ENCODE measurements around the gene CDH4.

- TF ChIP-seq CTCF (conservative IDR thresholded peaks at IDR 0.05; ENCODE audit: low read length), result no peak
- no peak for TF ChIP-seq EZH2phosphoT487 (IDR thresholded peaks at IDR 0.05; ENCODE audit: borderline replicate concordance, low read depth, low read length)
These were observed 198.9 kb downstream of the CDH4 start for GRCh38 chr20:61451009-61451408.

Data from OCI-LY7 (cell line).